Hematopoietic multipotent progenitor cell treated with erythropoietin and hydrocortisone succinate and interleukin-3 and kit ligand, for 4 days (in vitro differentiated cells): ENCODE results near the gene FDXACB1.

Source experiments
- DNase-seq: peaks from one replicate; pipeline ENCODE4 v3.0.0-alpha.2; 2015

FDXACB1 gene

GRCh38 chr11:111841370-111842053 lies 37.5 kb downstream of the FDXACB1 start:
- DNase-seq: peak; percentile 93

GRCh38 chr11:111840143-111840542 lies 38.8 kb downstream of the FDXACB1 start:
- DNase-seq: no peak

GRCh38 chr11:111838054-111838453 lies 40.9 kb downstream of the FDXACB1 start:
- DNase-seq: no peak

- no peak for DNase-seq
These were observed 41.5 kb downstream of the FDXACB1 start for GRCh38 chr11:111837366-111837891.

GRCh38 chr11:111836721-111837120 lies 42.2 kb downstream of the FDXACB1 start:
- no peak for DNase-seq

- DNase-seq: no peak
These were observed 42.8 kb downstream of the FDXACB1 start for GRCh38 chr11:111836162-111836561.

- no peak for DNase-seq
These were observed 43.3 kb downstream of the FDXACB1 start for GRCh38 chr11:111835665-111836064.

- no peak for DNase-seq
These were observed 44.4 kb downstream of the FDXACB1 start for GRCh38 chr11:111834432-111835163.

- DNase-seq: peak; percentile 18
These were observed 45.4 kb downstream of the FDXACB1 start for GRCh38 chr11:111833524-111833923.

GRCh38 chr11:111829185-111829968 lies 49.6 kb downstream of the FDXACB1 start:
- DNase-seq: no peak

GRCh38 chr11:111826322-111826950 lies 52.5 kb downstream of the FDXACB1 start:
- DNase-seq: no peak
